Smooth muscle cell (in vitro differentiated cells): ENCODE data around the gene CLDND2. TPM values are rescaled to one million over a fixed set of nuclear protein-coding genes. Genes with fewer than 3 reads are reported as not detected.

Experiments
- DNase-seq: peaks from one replicate; lab custom pipeline; 2025; ENCODE audit not compliant: unreplicated experiment; lab: John Stamatoyannopoulos, UW
- H2AFZ ChIP-seq: fragments of 200-600 bp; sonication (generic); 2 replicates; pipeline ENCODE4 v1.6.0; 2016; ENCODE audit warnings: antibody characterized with exemption, low read depth, mild to moderate bottlenecking
- H3F3A ChIP-seq: fragments of 200-600 bp; sonication (generic); 2 replicates; pipeline ENCODE4 v1.6.0; 2017; ENCODE audit warnings: antibody characterized with exemption, low read depth
- H3K27ac ChIP-seq: fragments of 200-600 bp; sonication (generic); 2 replicates; pipeline ENCODE4 v1.5.1; 2016; ENCODE audit warnings: low read depth, mild to moderate bottlenecking
- H3K27me3 ChIP-seq: fragments of 200-600 bp; sonication (generic); 2 replicates; pipeline ENCODE4 v1.6.1; 2016; ENCODE audit warnings: low read depth, mild to moderate bottlenecking
- H3K36me3 ChIP-seq: fragments of 200-600 bp; sonication (generic); 2 replicates; pipeline ENCODE4 v1.5.1; 2016; ENCODE audit warnings: low read depth
- H3K4me1 ChIP-seq: fragments of 200-600 bp; sonication (generic); 2 replicates; pipeline ENCODE4 v1.5.1; 2016; ENCODE audit warnings: low read depth
- H3K4me2 ChIP-seq: fragments of 200-600 bp; sonication (generic); 2 replicates; pipeline ENCODE4 v1.6.0; 2016; ENCODE audit warnings: mild to moderate bottlenecking
- H3K4me3 ChIP-seq: fragments of 200-600 bp; sonication (generic); 2 replicates; pipeline ENCODE4 v1.5.1; 2016; ENCODE audit warnings: mild to moderate bottlenecking
- H3K79me2 ChIP-seq: fragments of 200-600 bp; sonication (generic); 2 replicates; pipeline ENCODE4 v1.6.0; 2016; ENCODE audit warnings: low read depth, mild to moderate bottlenecking
- H3K9ac ChIP-seq: fragments of 200-600 bp; sonication (generic); 2 replicates; pipeline ENCODE4 v1.6.0; 2016; ENCODE audit warnings: low read depth
- H3K9me3 ChIP-seq: fragments of 200-600 bp; sonication (generic); replicated peaks from 2 replicates; pipeline ENCODE4 v1.5.1; 2016; ENCODE audit warnings: low read depth
- H4K20me1 ChIP-seq: fragments of 200-600 bp; sonication (generic); 2 replicates; pipeline ENCODE4 v1.6.0; 2016; ENCODE audit warnings: low read depth
- CTCF ChIP-seq: fragments of 200-600 bp; sonication (generic); IDR thresholded peaks from 2 replicates; pipeline ENCODE4 v1.5.1; 2017; ENCODE audit warnings: borderline replicate concordance, mild to moderate bottlenecking, antibody characterized with exemption; ENCODE audit not compliant: insufficient read depth, poor library complexity, severe bottlenecking
- WGBS: methylation state at CpG from one replicate; pipeline ENCODE4 v1.1.7; 2016; ENCODE audit warnings: low lambda C conversion rate; 5-methylcytosine and 5-hydroxymethylcytosine counted together
- polyA plus RNA-seq: library from polyadenylated mRNA; unstranded; fragments of >200 nt; fragmentation: Nextera tagmentation; extraction: Ambion mirVana; gene quantifications from 2 replicates; pipeline ENCODE4 v1.2.1, GENCODE V29; 2016
- total RNA-seq: library from RNA; depleted of rRNA; stranded (reverse); fragments of >200 nt; gene quantifications from 2 replicates; pipeline ENCODE4 v1.2.3, GENCODE V29; 2014

Gene CLDND2
- total and polyA plus RNA-seq, 2 experiments from 2014 or later: 1.4 TPM; not detected in 1

DNA sequence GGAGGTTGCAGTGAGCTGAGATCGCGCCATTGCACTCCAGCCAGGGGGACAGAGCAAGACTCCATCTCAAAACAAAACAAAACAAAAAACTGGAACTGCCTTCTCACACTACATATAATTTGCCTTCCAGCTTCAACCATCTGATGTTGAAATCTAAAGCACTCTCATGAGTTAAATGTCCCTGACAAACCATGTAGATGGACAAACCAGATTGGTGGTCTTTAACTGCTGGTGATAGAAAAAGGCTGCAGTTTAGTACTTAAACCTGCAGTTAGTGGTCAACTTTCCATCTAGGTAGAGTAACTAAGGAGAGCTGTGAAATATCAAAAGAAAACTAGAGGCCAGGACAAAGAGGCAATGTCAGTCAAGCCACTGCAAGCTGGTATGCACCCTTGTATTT is 27.4 kb upstream of the CLDND2 start:
- Histone ChIP-seq H2AFZ (no peak overlapping the region), H3K27ac (no peak overlapping the region), H3K4me3 (no peak overlapping the region), H3K9me3 (no peaks in the 10 kb centered on the region), H3K9ac (no peak overlapping the region), H3K27me3 (no peaks in the 10 kb centered on the region), H3K4me1 (peaks cover 9% of the 10 kb centered on the region), H3K36me3 (no peaks in the 10 kb centered on the region), H3K4me2 (no peak overlapping the region), H4K20me1 (no peaks in the 10 kb centered on the region), H3K79me2 (no peaks in the 10 kb centered on the region), H3F3A (no peaks in the 10 kb centered on the region)
- TF ChIP-seq CTCF: no peak
- no peak for DNase-seq
- WGBS: 97% methylated on average over 2 of the region's 2 CpGs

DNA sequence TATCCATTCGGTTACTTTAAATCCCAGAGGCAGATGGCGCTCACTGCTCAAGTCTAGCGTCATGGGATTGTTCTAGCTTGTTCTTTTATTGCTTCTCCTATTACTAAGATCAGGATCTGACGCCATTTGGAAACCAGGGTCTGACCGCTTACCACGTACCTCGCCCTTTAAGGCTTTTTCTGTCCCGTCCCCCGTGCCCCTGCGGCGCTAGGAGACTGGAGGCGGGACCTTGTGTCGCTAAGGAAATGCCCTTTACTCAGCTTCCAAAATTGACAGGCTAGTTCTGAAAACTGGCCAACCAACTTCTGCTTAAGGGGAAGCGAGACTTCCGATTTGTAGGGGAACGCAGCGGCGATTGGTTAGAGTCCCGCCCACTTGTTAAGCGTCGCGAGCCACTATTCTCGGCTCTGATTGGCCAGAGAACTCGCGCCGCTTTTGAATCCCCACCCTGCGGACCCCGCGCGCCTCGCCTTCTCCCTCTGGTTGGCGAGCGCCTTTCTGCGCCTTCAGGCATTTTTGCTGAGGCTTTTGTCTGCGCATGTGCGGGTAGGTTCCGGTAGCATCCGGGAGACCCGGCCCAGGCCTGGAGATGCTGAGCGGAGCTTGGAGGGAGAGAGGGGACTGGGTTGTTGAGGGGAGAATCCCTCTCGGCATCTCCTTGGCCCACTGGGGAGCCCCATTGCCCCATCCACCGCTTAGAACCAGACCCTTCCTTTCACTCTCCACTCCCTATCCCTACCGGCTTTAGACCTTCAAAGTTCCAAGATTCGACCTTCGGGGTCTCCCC is 25.4 kb upstream of the CLDND2 start:
- peak; percentile 52 for DNase-seq
- Histone ChIP-seq H3K4me1 (peaks cover 9% of the 10 kb centered on the region), H3K4me2 (peak overlapping the region; percentile 88), H3K9ac (peak overlapping the region; percentile 26), H4K20me1 (no peaks in the 10 kb centered on the region), H3K9me3 (no peaks in the 10 kb centered on the region), H3K27me3 (no peaks in the 10 kb centered on the region), H2AFZ (peak overlapping the region; percentile 98), H3F3A (no peaks in the 10 kb centered on the region), H3K27ac (peak overlapping the region; percentile 50), H3K79me2 (no peaks in the 10 kb centered on the region), H3K4me3 (peak overlapping the region; percentile 48), H3K36me3 (no peaks in the 10 kb centered on the region)
- no peak for TF ChIP-seq CTCF
- 3% methylated on average over 45 of the region's 45 CpGs for WGBS

- Histone ChIP-seq H3K9ac (no peak overlapping the region), H3K79me2 (no peaks in the 10 kb centered on the region), H3K36me3 (no peaks in the 10 kb centered on the region), H3K27ac (no peak overlapping the region), H4K20me1 (no peaks in the 10 kb centered on the region), H3K4me2 (no peak overlapping the region), H3F3A (no peaks in the 10 kb centered on the region), H3K4me3 (no peak overlapping the region), H3K9me3 (no peaks in the 10 kb centered on the region), H3K4me1 (peaks cover 17% of the 10 kb centered on the region), H3K27me3 (no peaks in the 10 kb centered on the region), H2AFZ (no peak overlapping the region)
- TF ChIP-seq CTCF: no peak
- 48% methylated on average over 1 of the region's 1 CpG for WGBS
- DNase-seq: no peak
These were observed 23.9 kb upstream of the CLDND2 start for GRCh38 chr19:51392701-51393100.
